ENCODE results near the gene PRKAG2. TPM values are rescaled to one million over a fixed set of nuclear protein-coding genes. Genes with fewer than 3 reads are reported as not detected.

Gene PRKAG2
- total and polyA plus RNA-seq, 10 donors: 15.8 to 50.9 (median 32.8) TPM

DNA sequence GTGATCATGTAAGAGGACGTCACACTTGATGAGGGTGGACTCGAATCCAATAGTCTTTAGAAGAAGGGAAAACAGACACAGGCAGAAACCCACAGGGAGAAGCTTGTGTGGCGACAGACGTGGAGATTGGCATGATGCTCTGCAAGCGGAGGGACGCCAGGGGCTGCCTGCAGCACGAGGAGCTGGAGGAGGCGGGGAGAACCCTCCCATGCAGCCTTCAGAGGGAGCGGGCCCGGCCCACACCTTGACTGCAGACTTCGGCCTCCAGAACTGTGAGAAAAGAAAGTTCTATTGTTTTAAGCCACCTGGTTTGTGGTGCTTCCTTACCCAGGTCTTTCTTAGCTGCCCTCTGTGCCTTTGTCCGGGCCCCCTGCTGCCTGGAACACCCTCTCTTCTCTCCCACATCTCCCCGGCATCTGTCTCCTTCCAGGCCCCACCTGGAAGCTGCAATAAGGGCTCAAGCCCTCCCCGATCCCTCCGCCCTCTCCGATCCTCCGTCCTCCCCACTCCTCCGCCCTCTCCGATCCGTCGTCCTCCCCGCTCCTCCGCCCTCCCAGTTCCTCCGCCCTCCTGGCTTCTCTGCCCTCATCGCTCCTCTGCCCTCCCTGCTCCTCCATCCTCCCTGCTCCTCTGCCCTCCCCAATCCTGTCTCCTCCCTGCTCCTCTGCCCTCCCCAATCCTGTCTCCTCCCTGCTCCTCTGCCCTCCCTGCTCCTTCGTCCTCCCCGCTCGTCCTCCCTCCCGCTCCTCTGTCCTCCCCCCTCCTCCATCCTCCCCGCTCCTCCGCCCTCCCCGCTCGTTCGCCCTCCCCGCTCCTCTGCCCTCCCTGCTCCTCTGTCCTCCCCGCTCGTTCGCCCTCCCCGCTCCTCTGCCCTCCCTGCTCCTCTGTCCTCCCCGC, 17.4 kb upstream of the PRKAG2 start:
- no peaks in the 10 kb centered on the region for H3K4me1 ChIP-seq
- no peaks in the 10 kb centered on the region for H3K9me3 ChIP-seq
- peak; percentile 59 for DNase-seq
- H3K27ac ChIP-seq: no peak overlapping the region
- H3K4me3 ChIP-seq: no peak overlapping the region
- H3K36me3 ChIP-seq: no peaks in the 10 kb centered on the region
- intact Hi-C loops (cut with DNase I; ENCODE audit: low total_unique reads): no loop called here
- 87 to 94% (median 91%) methylated on average over 39 to 40 of the region's 40 CpGs for WGBS, 5 donors
- H3K27me3 ChIP-seq (replicated peaks in 1 of 7): peaks cover 0 to 51% (median 5%) of the 10 kb centered on the region in 7 donors
- TF ChIP-seq POLR2A (IDR thresholded peaks at IDR 0.05) (no peak), POLR2AphosphoS5 (IDR thresholded peaks at IDR 0.05) (no peak)
- TF ChIP-seq, protein P1, sequence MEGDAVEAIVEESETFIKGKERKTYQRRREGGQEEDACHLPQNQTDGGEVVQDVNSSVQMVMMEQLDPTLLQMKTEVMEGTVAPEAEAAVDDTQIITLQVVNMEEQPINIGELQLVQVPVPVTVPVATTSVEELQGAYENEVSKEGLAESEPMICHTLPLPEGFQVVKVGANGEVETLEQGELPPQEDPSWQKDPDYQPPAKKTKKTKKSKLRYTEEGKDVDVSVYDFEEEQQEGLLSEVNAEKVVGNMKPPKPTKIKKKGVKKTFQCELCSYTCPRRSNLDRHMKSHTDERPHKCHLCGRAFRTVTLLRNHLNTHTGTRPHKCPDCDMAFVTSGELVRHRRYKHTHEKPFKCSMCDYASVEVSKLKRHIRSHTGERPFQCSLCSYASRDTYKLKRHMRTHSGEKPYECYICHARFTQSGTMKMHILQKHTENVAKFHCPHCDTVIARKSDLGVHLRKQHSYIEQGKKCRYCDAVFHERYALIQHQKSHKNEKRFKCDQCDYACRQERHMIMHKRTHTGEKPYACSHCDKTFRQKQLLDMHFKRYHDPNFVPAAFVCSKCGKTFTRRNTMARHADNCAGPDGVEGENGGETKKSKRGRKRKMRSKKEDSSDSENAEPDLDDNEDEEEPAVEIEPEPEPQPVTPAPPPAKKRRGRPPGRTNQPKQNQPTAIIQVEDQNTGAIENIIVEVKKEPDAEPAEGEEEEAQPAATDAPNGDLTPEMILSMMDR (IDR thresholded peaks at IDR 0.05 in 8 of 11, conservative IDR thresholded peaks at IDR 0.05 in 3 of 11): no peak

DNA sequence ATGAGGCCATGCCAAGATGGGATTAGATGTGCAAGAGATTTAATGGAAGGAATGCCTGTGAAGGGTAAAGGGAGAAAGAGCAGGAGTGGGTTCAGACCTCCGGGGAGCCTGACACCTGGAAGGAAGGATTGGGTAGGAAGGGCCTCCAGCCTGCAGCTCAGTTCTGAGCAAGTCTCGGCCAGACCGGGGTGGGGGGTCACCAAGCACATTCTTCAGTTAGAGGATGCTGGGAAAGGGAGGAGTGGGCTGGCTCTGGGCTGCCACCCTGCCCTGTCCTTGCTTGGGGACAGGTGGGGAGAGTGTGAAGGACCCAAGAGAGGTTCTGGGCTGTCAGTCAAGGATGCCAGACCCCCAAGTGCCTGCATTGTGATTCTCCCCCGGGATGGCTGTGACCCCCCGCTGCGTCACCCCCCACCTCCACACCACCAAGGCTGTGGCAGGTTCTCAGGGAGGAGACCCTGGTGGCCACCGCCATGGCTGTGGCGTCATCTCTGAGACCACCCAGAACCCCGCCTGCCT, 16.5 kb upstream of the PRKAG2 start:
- no peak overlapping the region for H3K4me3 ChIP-seq
- intact Hi-C loops (cut with DNase I; ENCODE audit: low total_unique reads): no loop called here
- DNase-seq: peak; percentile 56
- H3K9me3 ChIP-seq: no peaks in the 10 kb centered on the region
- H3K27ac ChIP-seq: no peak overlapping the region
- 77 to 90% (median 87%) methylated on average over 6 to 9 of the region's 9 CpGs for WGBS, 5 donors
- no peaks in the 10 kb centered on the region for H3K4me1 ChIP-seq
- TF ChIP-seq POLR2A (IDR thresholded peaks at IDR 0.05): no peak
- TF ChIP-seq POLR2AphosphoS5 (IDR thresholded peaks at IDR 0.05): no peak
- TF ChIP-seq, protein P1 (IDR thresholded peaks at IDR 0.05 in 8 of 11, conservative IDR thresholded peaks at IDR 0.05 in 3 of 11): no peak
- H3K27me3 ChIP-seq (replicated peaks in 1 of 7): peaks cover 0 to 50% (median 5%) of the 10 kb centered on the region in 7 donors
- H3K36me3 ChIP-seq: no peaks in the 10 kb centered on the region

DNA sequence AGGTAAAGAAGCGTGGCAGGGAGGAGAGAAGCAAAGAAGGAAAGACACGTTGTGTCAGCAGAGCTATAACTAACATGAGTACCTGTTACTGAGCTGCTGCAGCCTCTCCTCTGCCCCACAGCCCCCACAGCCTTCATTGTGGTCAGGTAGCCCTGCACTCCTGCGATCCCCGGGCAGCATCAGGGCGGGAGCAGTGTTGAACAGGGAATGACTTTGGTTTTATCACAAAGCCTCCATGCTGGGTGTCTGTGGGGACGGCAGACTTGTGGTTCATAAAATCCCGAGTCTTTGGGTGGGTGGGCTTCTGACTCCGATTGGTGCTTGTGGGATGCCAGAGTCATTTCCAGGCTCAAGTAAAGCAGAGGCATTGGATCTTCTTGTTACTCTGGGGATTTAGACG, 14.8 kb upstream of the PRKAG2 start:
- Histone ChIP-seq H3K4me1 (no peaks in the 10 kb centered on the region), H3K36me3 (no peaks in the 10 kb centered on the region), H3K9me3 (no peaks in the 10 kb centered on the region), H3K27me3 (replicated peaks in 1 of 7) (peaks cover 0 to 43% (median 5%) of the 10 kb centered on the region in 7 donors), H3K4me3 (no peak overlapping the region), H3K27ac (no peak overlapping the region)
- intact Hi-C loops (cut with DNase I; ENCODE audit: low total_unique reads): no loop called here
- DNase-seq: peak; percentile 41
- no peak for TF ChIP-seq POLR2A (IDR thresholded peaks at IDR 0.05)
- TF ChIP-seq POLR2AphosphoS5 (IDR thresholded peaks at IDR 0.05): no peak
- TF ChIP-seq, protein P1 (IDR thresholded peaks at IDR 0.05 in 8 of 11, conservative IDR thresholded peaks at IDR 0.05 in 3 of 11): no peak
- WGBS, 5 donors: 70 to 82% (median 75%) methylated on average over 9 of the region's 9 CpGs

DNA sequence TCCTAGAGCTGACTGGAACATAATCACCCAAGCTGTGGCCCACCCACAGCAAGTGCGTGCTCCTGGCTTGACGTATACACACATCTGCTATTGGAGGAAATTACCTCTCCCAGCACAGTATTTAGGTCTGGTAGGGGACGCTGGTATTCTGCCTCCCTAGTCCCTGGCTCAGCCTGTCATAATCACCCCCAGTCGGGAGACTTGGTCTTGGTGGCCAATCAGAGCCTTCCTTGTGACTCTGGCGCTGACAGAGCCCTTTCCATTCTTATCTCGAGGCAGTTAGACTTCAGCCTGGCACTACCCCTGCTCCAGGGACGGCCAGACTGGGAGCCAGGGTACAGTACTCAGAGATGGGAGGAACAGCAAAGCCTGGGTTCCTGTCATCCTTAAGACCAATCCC, 14.3 kb upstream of the PRKAG2 start:
- 75 to 85% (median 79%) methylated on average over 7 of the region's 7 CpGs for WGBS, 5 donors
- no peak for TF ChIP-seq POLR2A (IDR thresholded peaks at IDR 0.05)
- TF ChIP-seq, protein P1 (IDR thresholded peaks at IDR 0.05 in 8 of 11, conservative IDR thresholded peaks at IDR 0.05 in 3 of 11): no peak
- no peak for TF ChIP-seq POLR2AphosphoS5 (IDR thresholded peaks at IDR 0.05)
- Histone ChIP-seq H3K27ac (no peak overlapping the region), H3K36me3 (no peaks in the 10 kb centered on the region), H3K4me1 (no peaks in the 10 kb centered on the region), H3K27me3 (replicated peaks in 1 of 7) (peaks cover 0 to 42% (median 5%) of the 10 kb centered on the region in 7 donors), H3K4me3 (no peak overlapping the region), H3K9me3 (no peaks in the 10 kb centered on the region)
- DNase-seq: peak; percentile 43
- intact Hi-C loops (cut with DNase I; ENCODE audit: low total_unique reads): no loop called here
